PC-3 (cell line): ENCODE results near the gene SH3TC1. TPM values are rescaled to one million over a fixed set of nuclear protein-coding genes. Genes with fewer than 3 reads are reported as not detected.

ENCODE experiments used
- ATAC-seq: fragments of 200-7000 bp; cut with Tn5 transposase; 2 replicates; pipeline ENCODE4 v1.9.1; 2020; ENCODE audit warnings: mild to moderate bottlenecking, moderate library complexity
- BruUV-seq: library from RNA; stranded (reverse); fragments of 400-500 nt; replicated peaks from 2 replicates; lab custom pipeline; 2021; lab: Mats Ljungman, UMichigan
- CTCF ChIA-PET: fragments of 300-600 bp; sonication (Branson Sonifier 250); formaldehyde crosslinking; loops from one replicate; lab custom pipeline; 2022; ENCODE audit warnings: antibody characterized with exemption; lab: Charles Lee
- POLR2A ChIA-PET: fragments of 300-600 bp; sonication (Branson Sonifier 250); formaldehyde crosslinking; loops from one replicate; lab custom pipeline; 2022; ENCODE audit warnings: antibody characterized with exemption; ENCODE audit not compliant: unreplicated experiment; lab: Charles Lee
- DNase-seq: peaks from one replicate; pipeline ENCODE4 v3.0.0-alpha.2; 2015
- H2AFZ ChIP-seq: fragments of 300-600 bp; sonication (generic); 2 replicates; pipeline ENCODE4 v1.6.0; 2016; ENCODE audit warnings: antibody characterized with exemption, low read length
- H3F3A ChIP-seq: fragments of 300-600 bp; sonication (generic); one replicate; pipeline ENCODE4 v1.6.0; 2017; ENCODE audit warnings: antibody characterized with exemption, low read length, control low read depth, mild to moderate bottlenecking; ENCODE audit not compliant: unreplicated experiment
- H3K27ac ChIP-seq: fragments of 300-600 bp; sonication (generic); 2 replicates; pipeline ENCODE4 v1.5.1; 2016; ENCODE audit warnings: mild to moderate bottlenecking, low read length
- H3K27me3 ChIP-seq: fragments of 300-600 bp; sonication (generic); 2 replicates; pipeline ENCODE4 v1.6.1; 2016; ENCODE audit warnings: low read length, mixed read lengths
- H3K36me3 ChIP-seq: fragments of 300-600 bp; sonication (generic); 2 replicates; pipeline ENCODE4 v1.6.1; 2016; ENCODE audit warnings: low read depth, mixed run types, low read length, mixed read lengths
- H3K4me1 ChIP-seq: fragments of 300-600 bp; sonication (generic); 2 replicates; pipeline ENCODE4 v1.5.1; 2016; ENCODE audit warnings: low read length; ENCODE audit not compliant: insufficient read depth
- H3K4me2 ChIP-seq: fragments of 300-600 bp; sonication (generic); 2 replicates; pipeline ENCODE4 v1.6.0; 2016; ENCODE audit warnings: low read length
- H3K4me3 ChIP-seq: fragments of 300-600 bp; sonication (generic); 2 replicates; pipeline ENCODE4 v1.5.1; 2016; ENCODE audit warnings: mild to moderate bottlenecking, low read length, mixed read lengths
- H3K79me2 ChIP-seq: fragments of 300-600 bp; sonication (generic); 2 replicates; pipeline ENCODE4 v1.6.1; 2017; ENCODE audit warnings: low read length, mixed read lengths
- H3K9ac ChIP-seq: fragments of 300-600 bp; sonication (generic); 2 replicates; pipeline ENCODE4 v1.6.0; 2016; ENCODE audit warnings: mild to moderate bottlenecking, low read length
- H3K9me2 ChIP-seq: fragments of 300-600 bp; sonication (generic); replicated peaks from 2 replicates; pipeline ENCODE4 v1.6.1; 2016; ENCODE audit warnings: mixed run types, low read length, mixed read lengths
- H3K9me3 ChIP-seq: fragments of 300-600 bp; sonication (generic); 2 replicates; pipeline ENCODE4 v1.6.1; 2016; ENCODE audit warnings: low read length, mixed read lengths
- H4K20me1 ChIP-seq: fragments of 300-600 bp; sonication (generic); 2 replicates; pipeline ENCODE4 v1.6.1; 2016; ENCODE audit warnings: low read length, mixed read lengths
- EZH2 ChIP-seq: fragments of 300-600 bp; sonication (generic); IDR thresholded peaks from one replicate; pipeline ENCODE4 v1.6.1; 2017; ENCODE audit warnings: antibody characterized with exemption, mild to moderate bottlenecking, low read length; ENCODE audit not compliant: unreplicated experiment
- EZH2phosphoT487 ChIP-seq: fragments of 300-600 bp; sonication (generic); IDR thresholded peaks from 2 replicates; pipeline ENCODE4 v1.6.1; 2018; ENCODE audit warnings: mild to moderate bottlenecking, antibody characterized with exemption, low read length, borderline replicate concordance
- intact Hi-C: fragments of 100-400 bp; cut with micrococcal nuclease; formaldehyde crosslinking; loops from 2 replicates; pipeline ENCODE4 v1.9.0; 2023
- total RNA-seq: library from RNA; depleted of rRNA; stranded (reverse); fragments of >200 nt; gene quantifications from 2 replicates; pipeline ENCODE4 v1.2.3, GENCODE V29; 2014
- TF ChIP-seq, protein P1 (sequence below): fragments of 300-600 bp; sonication (generic); conservative IDR thresholded peaks from 2 replicates; pipeline ENCODE4 v1.5.1; 2017; ENCODE audit warnings: antibody characterized with exemption, low read depth, mild to moderate bottlenecking, low read length

Gene SH3TC1
- total RNA-seq, 1 experiment from 2014 or later: 23.1 TPM

DNA sequence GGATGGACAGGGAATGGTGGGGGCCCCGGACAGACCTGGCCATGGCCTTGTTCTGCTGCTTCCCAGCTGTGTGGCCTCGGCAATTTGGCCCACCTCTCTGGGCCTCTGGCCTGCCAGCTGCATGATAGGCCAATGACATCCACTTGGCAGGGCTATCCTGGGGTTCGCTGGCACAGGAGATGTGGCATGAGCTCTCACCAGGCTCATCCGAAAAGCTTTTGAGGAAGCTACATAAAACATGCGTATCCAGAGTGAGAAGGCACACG, 18.1 kb downstream of the SH3TC1 start:
- ChIA-PET POLR2A (no interaction called here), CTCF (no interaction called here)
- Histone ChIP-seq H3K9me3 (no peaks in the 10 kb centered on the region), H3K9me2 (no peaks in the 10 kb centered on the region), H3K4me3 (no peak overlapping the region), H3K4me1 (no peaks in the 10 kb centered on the region), H3K27ac (no peak overlapping the region), H3K9ac (no peak overlapping the region), H3K36me3 (no peaks in the 10 kb centered on the region), H4K20me1 (no peaks in the 10 kb centered on the region), H3F3A (no peaks in the 10 kb centered on the region), H2AFZ (no peak overlapping the region), H3K79me2 (no peaks in the 10 kb centered on the region), H3K4me2 (no peak overlapping the region), H3K27me3 (no peaks in the 10 kb centered on the region)
- no peak for ATAC-seq
- BruUV-seq: no TSS peak
- intact Hi-C loops: no loop called here
- TF ChIP-seq, protein P1, sequence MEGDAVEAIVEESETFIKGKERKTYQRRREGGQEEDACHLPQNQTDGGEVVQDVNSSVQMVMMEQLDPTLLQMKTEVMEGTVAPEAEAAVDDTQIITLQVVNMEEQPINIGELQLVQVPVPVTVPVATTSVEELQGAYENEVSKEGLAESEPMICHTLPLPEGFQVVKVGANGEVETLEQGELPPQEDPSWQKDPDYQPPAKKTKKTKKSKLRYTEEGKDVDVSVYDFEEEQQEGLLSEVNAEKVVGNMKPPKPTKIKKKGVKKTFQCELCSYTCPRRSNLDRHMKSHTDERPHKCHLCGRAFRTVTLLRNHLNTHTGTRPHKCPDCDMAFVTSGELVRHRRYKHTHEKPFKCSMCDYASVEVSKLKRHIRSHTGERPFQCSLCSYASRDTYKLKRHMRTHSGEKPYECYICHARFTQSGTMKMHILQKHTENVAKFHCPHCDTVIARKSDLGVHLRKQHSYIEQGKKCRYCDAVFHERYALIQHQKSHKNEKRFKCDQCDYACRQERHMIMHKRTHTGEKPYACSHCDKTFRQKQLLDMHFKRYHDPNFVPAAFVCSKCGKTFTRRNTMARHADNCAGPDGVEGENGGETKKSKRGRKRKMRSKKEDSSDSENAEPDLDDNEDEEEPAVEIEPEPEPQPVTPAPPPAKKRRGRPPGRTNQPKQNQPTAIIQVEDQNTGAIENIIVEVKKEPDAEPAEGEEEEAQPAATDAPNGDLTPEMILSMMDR: no peak
- DNase-seq: no peak

DNA sequence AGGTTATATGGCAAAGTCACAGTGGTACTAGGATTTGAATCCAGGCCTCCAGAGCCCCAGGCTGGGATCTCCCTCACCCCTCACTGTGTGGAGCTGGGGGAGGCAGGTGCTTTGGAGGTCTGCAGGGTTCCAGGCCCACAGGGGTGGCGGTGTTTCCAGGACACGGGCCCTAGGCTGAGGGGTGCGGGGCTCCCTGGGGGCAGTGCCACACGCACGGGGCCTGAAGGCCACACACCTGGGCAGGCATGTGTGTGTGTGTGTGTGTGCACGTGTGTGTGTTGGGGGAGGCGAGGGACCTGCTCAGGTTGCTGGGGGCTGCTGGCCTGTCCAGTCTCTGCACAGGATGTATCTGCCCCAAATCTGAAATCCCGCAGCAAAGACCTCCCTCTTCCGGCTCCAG, 18.8 kb downstream of the SH3TC1 start:
- Histone ChIP-seq H3K4me3 (no peak overlapping the region), H2AFZ (no peak overlapping the region), H3K9me2 (no peaks in the 10 kb centered on the region), H3K27me3 (no peaks in the 10 kb centered on the region), H3K27ac (no peak overlapping the region), H3K4me1 (no peaks in the 10 kb centered on the region), H3K36me3 (no peaks in the 10 kb centered on the region), H3F3A (no peaks in the 10 kb centered on the region), H3K79me2 (no peaks in the 10 kb centered on the region), H3K9me3 (no peaks in the 10 kb centered on the region), H4K20me1 (no peaks in the 10 kb centered on the region), H3K4me2 (no peak overlapping the region), H3K9ac (no peak overlapping the region)
- ChIA-PET CTCF (no interaction called here), POLR2A (no interaction called here)
- TF ChIP-seq, protein P1: no peak
- TF ChIP-seq EZH2phosphoT487 (no peak), EZH2 (no peak)
- no TSS peak for BruUV-seq
- ATAC-seq (no peak), DNase-seq (no peak)
- intact Hi-C loops: no loop called here

DNA sequence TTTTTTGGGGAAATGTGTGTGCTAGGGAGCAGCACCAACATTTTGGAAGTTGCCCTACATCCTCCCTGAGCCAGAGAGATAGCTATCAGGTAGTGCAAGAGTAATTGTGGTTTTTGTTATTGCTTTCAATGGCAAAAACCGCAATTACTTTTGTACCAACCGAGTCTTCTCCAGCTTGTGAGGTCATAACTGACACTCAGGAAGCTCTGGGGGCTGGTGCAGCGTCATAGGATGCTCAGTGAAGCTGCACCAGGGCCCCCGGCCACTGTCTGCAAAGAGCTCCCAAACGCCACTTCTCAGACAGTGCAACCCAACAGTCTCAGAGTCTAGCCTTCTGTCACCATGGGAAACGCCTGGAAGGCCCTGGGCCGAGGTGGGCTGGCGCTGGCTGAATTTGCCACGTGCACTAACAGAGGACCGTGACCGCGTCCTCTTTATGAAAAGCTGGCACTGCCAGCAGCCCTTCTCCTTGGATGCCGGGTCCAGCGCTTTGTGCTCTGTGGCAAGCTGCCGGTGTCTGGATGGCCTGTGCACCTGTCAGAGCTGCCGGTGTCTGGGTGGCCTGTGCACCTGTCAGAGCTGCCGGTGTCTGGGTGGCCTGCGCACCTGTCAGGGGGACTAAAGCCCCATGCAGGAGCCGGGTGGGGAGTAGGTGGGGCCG, 19.4 kb downstream of the SH3TC1 start:
- Histone ChIP-seq H3K4me1 (no peaks in the 10 kb centered on the region), H3K9ac (no peak overlapping the region), H2AFZ (no peak overlapping the region), H3K9me3 (no peaks in the 10 kb centered on the region), H3K4me2 (no peak overlapping the region), H3K4me3 (no peak overlapping the region), H4K20me1 (no peaks in the 10 kb centered on the region), H3K27me3 (no peaks in the 10 kb centered on the region), H3F3A (no peaks in the 10 kb centered on the region), H3K27ac (no peak overlapping the region), H3K36me3 (no peaks in the 10 kb centered on the region), H3K79me2 (no peaks in the 10 kb centered on the region), H3K9me2 (no peaks in the 10 kb centered on the region)
- ChIA-PET CTCF (no interaction called here), POLR2A (no interaction called here)
- no peak for DNase-seq
- no TSS peak for BruUV-seq
- intact Hi-C loops: no loop called here
- ATAC-seq: no peak
- TF ChIP-seq, protein P1: no peak
- no peak for TF ChIP-seq EZH2phosphoT487
- TF ChIP-seq EZH2: no peak
